Caco-2 (cell line): ENCODE results near the gene ATP10B. TPM values are rescaled to one million over a fixed set of nuclear protein-coding genes. Genes with fewer than 3 reads are reported as not detected.

Experiments
- BruUV-seq: library from RNA; stranded (reverse); fragments of 400-500 nt; replicated peaks from 2 replicates; lab custom pipeline; 2021; lab: Mats Ljungman, UMichigan
- CTCF ChIA-PET: fragments of 300-600 bp; sonication (Branson Sonifier 250); formaldehyde crosslinking; loops from one replicate; lab custom pipeline; 2022; ENCODE audit warnings: antibody characterized with exemption; lab: Charles Lee
- POLR2A ChIA-PET: fragments of 300-600 bp; sonication (Branson Sonifier 250); formaldehyde crosslinking; loops from one replicate; lab custom pipeline; 2022; ENCODE audit warnings: antibody characterized with exemption; lab: Charles Lee
- DNase-seq, 2 experiments: peaks; one replicate each; pipeline versions ENCODE4 v3.0.0 to v3.0.0-alpha.2; 2020 to 2022
- H3K27me3 ChIP-seq: replicated peaks from 2 replicates; pipeline ENCODE4 v1.6.0; 2011; ENCODE audit warnings: low read length; ENCODE audit not compliant: control insufficient read depth, insufficient read depth
- H3K36me3 ChIP-seq: 2 replicates; pipeline ENCODE4 v1.5.1; 2011; ENCODE audit warnings: low read length; ENCODE audit not compliant: control insufficient read depth, insufficient read depth
- H3K4me1 ChIP-seq: fragments of 250-450 bp; sonication (Bioruptor Pico); 2 replicates; pipeline ENCODE4 v1.5.1; 2020; ENCODE audit warnings: mild to moderate bottlenecking
- H3K4me3 ChIP-seq: 2 replicates; pipeline ENCODE4 v1.5.1; 2011; ENCODE audit warnings: low read depth, mild to moderate bottlenecking, control low read depth, low read length
- H3K9me3 ChIP-seq: fragments of 250-450 bp; sonication (Bioruptor Pico); 2 replicates; pipeline ENCODE4 v1.5.1; 2020; ENCODE audit warnings: mild to moderate bottlenecking, moderate library complexity
- H3K27ac Mint-ChIP-seq: one replicate; pipeline ENCODE4 v1.8.0; 2022; ENCODE audit warnings: mixed read lengths; ENCODE audit not compliant: unreplicated experiment
- H3K27me3 Mint-ChIP-seq: one replicate; pipeline ENCODE4 v1.8.0; 2022; ENCODE audit warnings: mixed read lengths; ENCODE audit not compliant: insufficient read depth, unreplicated experiment
- H3K36me3 Mint-ChIP-seq: one replicate; pipeline ENCODE4 v1.8.0; 2022; ENCODE audit warnings: mild to moderate bottlenecking, mixed read lengths; ENCODE audit not compliant: insufficient read depth, unreplicated experiment
- H3K4me1 Mint-ChIP-seq: one replicate; pipeline ENCODE4 v1.8.0; 2022; ENCODE audit warnings: low read depth, mixed read lengths; ENCODE audit not compliant: unreplicated experiment
- H3K4me3 Mint-ChIP-seq: one replicate; pipeline ENCODE4 v1.8.0; 2022; ENCODE audit warnings: mild to moderate bottlenecking, moderate library complexity, mixed read lengths; ENCODE audit not compliant: unreplicated experiment
- H3K9me3 Mint-ChIP-seq: one replicate; pipeline ENCODE4 v1.8.0; 2022; ENCODE audit warnings: mixed read lengths; ENCODE audit not compliant: unreplicated experiment
- intact Hi-C: fragments of 100-400 bp; cut with micrococcal nuclease; formaldehyde crosslinking; loops from one replicate; pipeline ENCODE4 v1.10.0; 2022; ENCODE audit not compliant: unreplicated experiment
- total RNA-seq: library from RNA; stranded (reverse); gene quantifications from 2 replicates; pipeline ENCODE4 v1.2.3, GENCODE V29; 2022
- TF ChIP-seq, protein P1 (sequence below), 2 experiments: fragments of 200-600 bp in 1 of 2; IDR thresholded peaks; 1 replicate in 1 of 2; 2 replicates in 1 of 2; pipeline versions ENCODE4 v1.5.1 to v1.8.0; 2011 to 2022; ENCODE audit warnings: antibody characterized with exemption in 1 of 2, control low read depth in 1 of 2, inconsistent platforms in 1 of 2, low read depth in 1 of 2, low read length in 1 of 2, mild to moderate bottlenecking in 1 of 2, moderate library complexity in 1 of 2; ENCODE audit not compliant: insufficient read depth in 1 of 2, severe bottlenecking in 1 of 2, unreplicated experiment in 1 of 2

The ATP10B gene
- total RNA-seq, 1 experiment from 2014 or later: 0.43 TPM

DNA sequence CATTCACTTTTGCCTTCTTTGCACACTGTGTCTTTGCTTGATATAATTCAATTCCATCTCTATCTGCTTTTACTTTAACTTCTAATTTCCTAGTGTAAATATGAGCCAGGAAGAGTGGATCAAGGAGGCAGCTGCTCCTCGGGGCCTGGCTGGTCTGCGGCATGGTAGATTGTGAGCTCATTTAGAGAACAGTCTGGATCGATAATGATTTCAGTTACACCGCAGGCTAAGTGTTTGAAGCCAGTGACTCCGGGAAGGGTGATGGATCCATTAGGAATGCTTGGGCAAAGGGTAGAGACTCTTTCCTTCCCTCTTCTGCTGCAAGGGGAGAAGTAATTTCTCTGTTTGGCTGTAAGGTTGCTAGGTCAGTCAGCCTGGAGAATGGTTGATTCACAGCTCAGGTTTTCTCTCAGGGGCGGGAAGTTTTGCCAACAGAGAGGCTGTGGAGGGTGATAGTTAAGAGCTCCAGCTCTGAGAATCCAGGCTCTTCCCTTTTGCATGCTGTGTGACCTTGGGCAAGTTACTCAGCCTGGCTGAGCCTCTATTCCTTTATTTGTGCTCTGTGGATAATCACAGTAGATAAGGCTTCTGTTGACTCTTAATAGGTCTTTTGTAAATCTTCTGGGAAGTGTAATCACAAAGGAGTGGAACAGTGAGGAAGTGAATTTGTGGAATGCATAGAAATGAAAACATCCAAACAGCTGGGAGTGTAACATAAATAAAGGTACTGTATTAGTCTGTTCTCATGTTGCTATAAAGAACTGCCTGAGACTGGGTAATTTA is 331.2 kb downstream of the ATP10B start:
- no peak overlapping the region for H3K27ac Mint-ChIP-seq

DNA sequence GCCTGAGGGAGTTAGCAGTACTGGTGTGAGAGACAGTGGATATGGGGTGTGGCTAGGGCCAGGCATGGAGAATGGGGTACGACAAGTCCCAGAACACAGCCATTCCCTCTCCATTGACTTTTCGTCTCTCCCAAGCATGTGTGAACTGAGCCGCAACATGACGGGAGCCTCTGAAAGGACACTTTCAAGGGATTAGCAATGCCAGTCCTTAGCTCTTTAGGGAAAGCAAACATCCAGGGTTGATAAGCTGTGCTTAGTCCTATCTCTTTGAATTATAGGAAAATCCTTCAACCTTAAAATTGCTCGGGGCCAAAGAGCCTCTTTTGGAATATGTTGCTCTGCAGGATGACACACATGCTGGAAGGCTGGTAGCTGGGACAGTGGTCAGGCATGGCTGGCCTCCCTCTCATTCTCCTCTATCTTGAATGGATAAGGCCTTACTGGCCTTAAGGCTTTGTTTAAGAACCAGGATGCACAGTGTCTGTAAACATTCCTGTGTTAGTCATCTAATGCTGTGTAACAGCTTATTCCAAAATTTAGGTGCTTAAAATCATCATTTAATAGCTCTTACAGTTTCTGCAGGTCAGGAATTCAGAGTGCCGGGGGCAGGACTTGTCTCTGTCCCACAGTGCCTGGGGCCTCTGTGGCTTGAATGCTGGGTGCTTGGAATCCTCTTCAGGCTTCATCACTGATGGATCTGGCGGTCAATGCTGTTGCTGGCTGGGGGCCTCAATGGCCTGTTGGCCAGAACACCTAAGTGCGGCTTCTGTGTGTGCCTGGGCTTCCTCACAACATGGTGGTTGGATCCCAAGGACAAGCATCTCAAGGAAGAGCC is 335.1 kb downstream of the ATP10B start:
- H3K4me1 ChIP-seq: no peaks in the 10 kb centered on the region
- no peaks in the 10 kb centered on the region for H3K27me3 ChIP-seq
- intact Hi-C loops: no loop called here
- H3K4me1 Mint-ChIP-seq: peaks cover 7% of the 10 kb centered on the region
- DNase-seq: peak in 1 of 2 experiments; percentile 6
- no peaks in the 10 kb centered on the region for H3K36me3 ChIP-seq
- ChIA-PET POLR2A (no interaction called here), CTCF (interaction anchor here (0.5 kb wide), 1 partner anchor 49 kb away, joined by 3 read pairs; no protein-coding TSS in a partner anchor)
- peaks cover 7% of the 10 kb centered on the region for H3K27me3 Mint-ChIP-seq
- H3K36me3 Mint-ChIP-seq: no peaks in the 10 kb centered on the region
- H3K9me3 Mint-ChIP-seq: no peaks in the 10 kb centered on the region
- H3K9me3 ChIP-seq: no peaks in the 10 kb centered on the region
- TF ChIP-seq, protein P1, sequence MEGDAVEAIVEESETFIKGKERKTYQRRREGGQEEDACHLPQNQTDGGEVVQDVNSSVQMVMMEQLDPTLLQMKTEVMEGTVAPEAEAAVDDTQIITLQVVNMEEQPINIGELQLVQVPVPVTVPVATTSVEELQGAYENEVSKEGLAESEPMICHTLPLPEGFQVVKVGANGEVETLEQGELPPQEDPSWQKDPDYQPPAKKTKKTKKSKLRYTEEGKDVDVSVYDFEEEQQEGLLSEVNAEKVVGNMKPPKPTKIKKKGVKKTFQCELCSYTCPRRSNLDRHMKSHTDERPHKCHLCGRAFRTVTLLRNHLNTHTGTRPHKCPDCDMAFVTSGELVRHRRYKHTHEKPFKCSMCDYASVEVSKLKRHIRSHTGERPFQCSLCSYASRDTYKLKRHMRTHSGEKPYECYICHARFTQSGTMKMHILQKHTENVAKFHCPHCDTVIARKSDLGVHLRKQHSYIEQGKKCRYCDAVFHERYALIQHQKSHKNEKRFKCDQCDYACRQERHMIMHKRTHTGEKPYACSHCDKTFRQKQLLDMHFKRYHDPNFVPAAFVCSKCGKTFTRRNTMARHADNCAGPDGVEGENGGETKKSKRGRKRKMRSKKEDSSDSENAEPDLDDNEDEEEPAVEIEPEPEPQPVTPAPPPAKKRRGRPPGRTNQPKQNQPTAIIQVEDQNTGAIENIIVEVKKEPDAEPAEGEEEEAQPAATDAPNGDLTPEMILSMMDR (IDR thresholded peaks at IDR 0.05; ENCODE audit: insufficient read depth in 1 of 2, low read depth in 1 of 2, low read length in 1 of 2, severe bottlenecking in 1 of 2, unreplicated experiment in 1 of 2): no peak
- no peak overlapping the region for H3K4me3 ChIP-seq
- no TSS peak for BruUV-seq
- H3K4me3 Mint-ChIP-seq: no peak overlapping the region
- no peak overlapping the region for H3K27ac Mint-ChIP-seq

More for the DNA sequence above, 331.2 kb downstream of the ATP10B start:
- DNase-seq: no peak
- no peaks in the 10 kb centered on the region for H3K27me3 ChIP-seq
- no peaks in the 10 kb centered on the region for H3K9me3 ChIP-seq
- intact Hi-C loops: no loop called here
- no peak overlapping the region for H3K4me3 ChIP-seq
- no peaks in the 10 kb centered on the region for H3K4me1 ChIP-seq
- TF ChIP-seq, protein P1 (IDR thresholded peaks at IDR 0.05; ENCODE audit: insufficient read depth in 1 of 2, low read depth in 1 of 2, low read length in 1 of 2, severe bottlenecking in 1 of 2, unreplicated experiment in 1 of 2): no peak
- H3K9me3 Mint-ChIP-seq: no peaks in the 10 kb centered on the region
- no peaks in the 10 kb centered on the region for H3K36me3 ChIP-seq
- H3K36me3 Mint-ChIP-seq: no peaks in the 10 kb centered on the region
- CTCF ChIA-PET: no interaction called here
- BruUV-seq: no TSS peak
- peaks cover 7% of the 10 kb centered on the region for H3K4me1 Mint-ChIP-seq
- peaks cover 12% of the 10 kb centered on the region for H3K27me3 Mint-ChIP-seq
- no peak overlapping the region for H3K4me3 Mint-ChIP-seq
- POLR2A ChIA-PET: no interaction called here

DNA sequence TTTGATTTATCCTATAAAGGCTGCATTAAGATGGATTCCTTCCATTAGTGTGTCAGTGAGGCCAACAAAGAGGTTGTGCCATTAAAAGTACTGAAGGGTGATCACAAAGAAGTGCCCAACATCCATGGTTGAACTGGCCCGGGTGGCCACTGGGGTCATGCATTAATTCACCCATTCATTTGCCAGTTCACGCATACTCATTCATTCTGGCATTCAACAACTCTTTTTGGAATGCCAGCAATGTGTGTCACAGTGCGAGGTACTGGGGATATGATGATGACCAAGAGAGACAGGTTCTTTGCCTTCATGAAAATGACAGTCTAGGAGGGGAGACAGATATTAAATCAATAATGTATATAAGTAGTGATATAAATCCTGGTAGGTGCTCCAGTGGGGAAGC is 337.1 kb downstream of the ATP10B start:
- no peak overlapping the region for H3K4me3 ChIP-seq
- DNase-seq: no peak
- no peaks in the 10 kb centered on the region for H3K27me3 ChIP-seq
- Mint-ChIP-seq H3K9me3 (no peaks in the 10 kb centered on the region), H3K27me3 (peaks cover 3% of the 10 kb centered on the region), H3K4me1 (no peaks in the 10 kb centered on the region), H3K4me3 (no peak overlapping the region), H3K36me3 (no peaks in the 10 kb centered on the region), H3K27ac (no peak overlapping the region)
- TF ChIP-seq, protein P1 (IDR thresholded peaks at IDR 0.05; ENCODE audit: insufficient read depth in 1 of 2, low read depth in 1 of 2, low read length in 1 of 2, severe bottlenecking in 1 of 2, unreplicated experiment in 1 of 2): no peak
- no peaks in the 10 kb centered on the region for H3K36me3 ChIP-seq
- intact Hi-C loops: no loop called here
- POLR2A ChIA-PET: no interaction called here
- no peaks in the 10 kb centered on the region for H3K9me3 ChIP-seq
- H3K4me1 ChIP-seq: no peaks in the 10 kb centered on the region
- CTCF ChIA-PET: no interaction called here
- no TSS peak for BruUV-seq
